NCI-H1694 (cell line): ENCODE results near the gene TRPM2.
"Not testable (repeated sequence)": the region's sequence is repeated elsewhere in the genome, so short reads cannot be mapped to it uniquely, and the experiment has no call there.

Source experiments
- DNase-seq: peaks from one replicate; lab custom pipeline; 2025; lab: John Stamatoyannopoulos, UW

The TRPM2 gene

DNA sequence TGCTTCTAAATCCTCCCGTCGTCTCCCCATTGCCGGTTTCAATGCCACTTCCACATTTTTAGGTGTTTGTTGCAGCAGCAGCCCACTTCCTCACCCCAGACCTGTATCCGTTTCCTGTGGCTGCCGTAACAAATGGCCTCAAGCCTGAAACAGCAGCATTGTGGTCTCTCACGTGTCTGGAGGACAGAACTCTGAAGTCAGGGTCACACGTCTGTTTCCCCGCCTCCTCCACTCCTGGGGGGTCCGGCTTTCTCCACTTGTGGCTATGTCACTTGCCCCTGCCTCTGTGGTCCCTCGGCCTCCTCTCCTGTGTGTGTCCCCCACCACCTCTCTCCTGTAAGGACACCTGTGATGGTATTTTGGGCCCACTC, 21.8 kb downstream of the TRPM2 start:
- DNase-seq: no peak

DNA sequence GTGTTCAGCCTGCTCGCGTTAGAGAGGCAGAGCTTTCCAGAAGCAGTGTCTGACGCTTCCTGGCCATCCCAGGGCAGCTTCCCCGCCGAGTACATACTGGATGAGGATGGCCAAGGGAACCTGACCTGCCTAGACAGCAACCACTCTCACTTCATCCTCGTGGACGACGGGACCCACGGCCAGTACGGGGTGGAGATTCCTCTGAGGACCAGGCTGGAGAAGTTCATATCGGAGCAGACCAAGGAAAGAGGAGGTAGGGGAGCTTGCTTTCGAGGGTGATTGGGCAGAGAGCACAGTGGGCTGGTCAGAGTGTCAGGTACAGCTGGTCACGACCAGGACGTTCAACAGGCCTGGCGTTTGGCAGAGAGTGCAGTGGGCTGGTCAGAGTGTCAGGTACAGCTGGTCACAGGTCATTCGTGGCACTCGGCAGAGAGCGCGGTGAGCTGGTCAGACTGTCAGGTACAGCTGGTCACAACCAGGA, 22.4 kb downstream of the TRPM2 start:
- no peak for DNase-seq

DNA sequence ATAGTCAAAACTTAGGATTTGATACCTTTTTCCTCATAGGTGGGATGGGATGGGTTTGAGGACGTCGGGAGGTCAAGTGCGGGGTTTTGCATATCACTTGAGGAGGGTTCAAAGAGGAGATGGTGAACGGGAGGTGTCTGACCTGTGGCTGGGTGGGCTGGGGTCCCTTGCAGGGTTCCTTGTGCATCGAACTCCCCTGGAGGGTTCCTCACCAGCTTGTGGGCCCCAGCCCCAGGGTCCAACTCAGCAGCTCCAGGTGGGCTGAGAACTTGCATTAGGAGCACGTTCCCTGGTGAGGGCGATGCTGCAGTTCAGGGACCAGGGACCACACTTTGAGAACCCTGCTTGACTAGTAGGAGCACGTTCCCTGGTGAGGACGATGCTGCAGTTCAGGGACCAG, 23.2 kb downstream of the TRPM2 start:
- no peak for DNase-seq

DNA sequence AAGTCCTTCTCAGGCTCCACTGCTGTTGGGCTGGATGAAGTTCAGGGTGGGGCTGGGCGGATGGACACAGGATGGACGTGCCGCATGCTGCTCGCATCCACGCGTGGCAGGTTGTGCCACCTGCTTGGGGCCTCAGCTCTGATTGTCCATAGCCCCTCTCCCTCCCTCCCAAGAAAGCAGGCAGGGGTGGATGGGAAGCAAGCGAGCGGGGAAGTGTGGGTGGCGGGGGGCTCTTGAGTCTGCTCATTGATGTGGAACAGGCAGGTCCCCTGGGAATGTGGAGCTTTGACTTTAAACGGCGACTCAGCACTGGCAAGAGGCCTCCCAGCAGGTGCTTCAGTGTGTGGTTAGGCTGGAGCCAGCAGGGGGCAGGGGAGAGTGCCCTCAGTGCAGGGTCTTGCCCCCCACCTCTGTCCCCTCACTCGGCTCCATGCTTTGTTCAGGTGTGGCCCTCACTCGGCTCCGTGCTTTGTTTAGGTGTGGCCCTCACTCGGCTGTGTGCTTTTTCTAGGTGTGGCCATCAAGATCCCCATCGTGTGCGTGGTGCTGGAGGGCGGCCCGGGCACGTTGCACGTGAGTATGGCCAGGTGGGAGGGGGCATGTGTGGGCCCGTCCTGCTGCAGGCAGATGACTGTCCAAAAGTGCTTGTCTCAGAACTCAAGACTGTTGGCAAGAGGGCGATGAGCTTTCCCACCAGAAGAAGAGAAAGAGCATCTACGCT, 23.9 kb downstream of the TRPM2 start:
- DNase-seq: no peak

DNA sequence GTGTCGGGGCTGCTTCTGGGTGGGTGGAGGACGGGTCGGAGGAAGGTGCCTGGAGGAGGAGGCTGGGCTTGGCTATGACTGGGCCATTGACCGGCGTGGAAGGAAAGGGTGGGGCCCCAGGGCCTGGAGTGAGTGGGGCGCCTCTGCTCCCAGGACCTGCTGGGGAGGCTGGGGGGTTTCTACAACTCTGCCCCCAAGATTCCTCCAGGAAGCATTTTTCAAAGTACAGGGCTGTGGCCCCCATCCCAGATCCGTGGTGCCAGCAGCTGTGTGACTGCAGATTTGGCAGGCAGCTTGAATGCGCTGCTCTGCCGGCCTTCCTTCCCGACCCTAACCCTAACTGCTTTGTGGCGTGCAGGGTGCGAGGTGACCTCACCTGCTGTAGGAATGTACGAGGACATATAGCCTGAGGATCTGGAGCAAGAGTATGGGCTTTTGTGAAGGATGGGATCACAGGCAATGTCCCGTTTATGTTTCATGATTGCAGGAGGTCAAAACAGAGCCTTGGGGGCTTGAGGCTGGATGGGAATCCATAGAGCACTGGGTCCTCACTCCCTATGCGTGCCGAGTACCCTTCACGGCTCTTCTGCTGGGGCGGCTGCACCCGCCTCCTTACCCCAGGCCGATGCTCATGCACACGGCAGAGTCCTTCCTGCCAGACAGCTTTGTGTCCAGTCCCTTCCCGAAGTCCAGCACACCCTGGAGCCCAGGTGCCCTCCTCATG, 24.7 kb downstream of the TRPM2 start:
- no peak for DNase-seq

DNA sequence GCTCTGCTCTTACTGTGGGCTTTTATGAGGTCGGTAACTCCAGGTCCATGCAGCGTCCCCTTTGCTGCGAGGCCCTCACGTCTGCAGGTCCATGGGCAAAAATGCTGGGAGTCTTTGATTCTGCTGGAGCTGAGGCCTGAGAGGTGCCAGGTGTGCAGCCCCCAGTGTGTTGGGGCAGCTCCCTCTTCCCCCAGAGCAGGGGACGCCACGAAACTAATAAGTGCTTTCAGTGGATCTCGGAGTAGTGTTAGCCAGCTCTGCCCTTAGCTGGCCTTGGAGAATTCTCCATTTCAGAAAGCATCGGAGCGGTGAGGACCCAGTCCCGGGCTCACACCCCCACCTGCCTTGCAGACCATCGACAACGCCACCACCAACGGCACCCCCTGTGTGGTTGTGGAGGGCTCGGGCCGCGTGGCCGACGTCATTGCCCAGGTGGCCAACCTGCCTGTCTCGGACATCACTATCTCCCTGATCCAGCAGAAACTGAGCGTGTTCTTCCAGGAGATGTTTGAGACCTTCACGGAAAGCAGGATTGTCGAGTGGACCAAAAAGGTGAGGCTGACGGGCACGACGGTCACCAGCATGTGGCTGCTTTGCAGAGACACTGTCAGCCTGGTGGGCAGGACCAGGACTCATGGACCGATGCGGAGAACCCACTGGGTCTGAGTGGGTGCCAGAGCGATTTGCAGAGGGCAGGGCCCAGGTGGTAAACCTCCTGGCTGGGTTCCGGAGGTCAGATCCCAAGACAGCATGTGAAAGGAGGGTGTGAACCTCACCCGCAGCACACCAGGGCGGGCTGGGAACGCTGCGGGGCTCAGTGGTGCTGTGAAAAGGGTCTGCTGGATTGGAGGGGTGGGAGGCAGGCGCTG, 25.5 kb downstream of the TRPM2 start:
- no peak for DNase-seq

DNA sequence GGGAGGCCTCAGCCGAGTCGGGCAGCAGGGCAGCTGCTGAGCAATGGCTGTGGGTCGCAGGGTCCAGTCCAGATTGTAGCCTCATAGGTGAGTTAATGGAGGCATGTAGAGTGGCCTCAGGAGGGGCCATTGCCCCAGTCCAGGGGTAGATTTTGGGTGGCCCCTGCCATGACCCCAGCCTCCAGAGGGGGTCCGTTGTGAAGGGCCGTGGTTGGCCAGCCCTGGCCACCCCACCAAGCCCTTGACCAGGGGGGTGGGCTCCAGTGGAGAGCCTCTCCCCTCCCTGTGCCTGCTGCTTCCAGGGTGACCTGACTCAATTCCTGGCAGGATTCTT, 26.1 kb downstream of the TRPM2 start:
- no peak for DNase-seq

DNA sequence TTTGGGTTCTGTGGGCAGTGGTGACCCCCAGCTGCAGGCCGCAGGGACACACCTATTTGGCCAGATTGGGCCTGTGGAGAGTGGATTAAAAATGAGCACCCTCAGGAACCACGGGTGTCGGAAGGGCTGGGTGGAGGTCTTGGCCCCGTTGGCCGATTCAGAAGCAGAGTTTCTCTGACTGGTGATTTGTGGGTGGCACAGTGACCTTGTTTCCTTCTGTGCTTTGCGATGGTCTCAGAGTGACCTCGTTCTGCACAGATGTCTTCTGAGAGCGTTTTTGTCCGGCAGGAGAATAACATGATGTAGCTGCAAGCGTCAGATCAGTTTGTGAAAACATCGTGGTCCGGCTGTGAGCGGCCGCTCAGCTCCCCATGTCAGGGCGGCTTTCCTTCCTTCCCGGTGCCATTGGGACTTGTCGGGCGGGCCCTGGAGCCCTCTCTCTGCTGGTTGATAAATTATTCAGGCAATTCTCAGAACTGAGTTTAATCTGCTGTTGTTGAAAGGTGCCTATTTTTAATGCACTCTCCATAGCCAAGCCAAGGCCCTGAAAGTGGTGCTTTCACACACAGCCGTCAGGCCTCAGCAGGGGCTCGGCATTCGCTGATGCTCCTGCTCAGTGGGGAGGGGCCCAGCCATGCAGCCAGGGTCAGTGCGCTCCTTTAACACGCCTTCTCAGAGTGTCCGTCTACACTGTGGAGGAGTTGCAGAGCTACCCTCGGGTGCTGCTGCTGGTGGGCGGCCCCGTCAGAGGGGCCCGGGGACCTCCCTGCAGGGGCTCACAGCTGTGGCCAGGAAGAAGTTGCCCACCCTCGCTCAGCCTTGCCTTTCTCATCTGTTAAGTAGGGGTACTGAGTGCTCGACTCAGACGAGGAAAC, 26.8 kb downstream of the TRPM2 start:
- DNase-seq: no peak

DNA sequence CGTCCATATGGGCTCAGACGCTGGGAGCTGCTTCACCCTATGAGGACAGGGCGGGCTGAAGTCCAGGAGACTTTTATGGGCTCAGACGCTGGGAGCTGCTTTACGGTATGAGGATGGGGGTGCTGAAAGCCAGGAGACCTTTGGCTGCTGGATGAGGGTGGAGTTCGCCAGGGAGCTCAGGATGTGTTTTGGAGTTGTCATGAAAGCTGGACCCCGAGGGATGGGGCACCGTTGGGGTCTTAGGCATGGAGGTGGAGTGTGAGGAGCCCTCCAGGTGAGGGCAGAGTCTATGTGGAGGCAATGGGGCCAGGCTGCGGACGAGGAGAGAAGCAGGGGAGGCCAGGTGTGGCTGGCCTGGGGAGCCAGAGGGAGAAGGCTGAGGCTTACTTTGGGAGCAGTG, 27.5 kb downstream of the TRPM2 start:
- no peak for DNase-seq

DNA sequence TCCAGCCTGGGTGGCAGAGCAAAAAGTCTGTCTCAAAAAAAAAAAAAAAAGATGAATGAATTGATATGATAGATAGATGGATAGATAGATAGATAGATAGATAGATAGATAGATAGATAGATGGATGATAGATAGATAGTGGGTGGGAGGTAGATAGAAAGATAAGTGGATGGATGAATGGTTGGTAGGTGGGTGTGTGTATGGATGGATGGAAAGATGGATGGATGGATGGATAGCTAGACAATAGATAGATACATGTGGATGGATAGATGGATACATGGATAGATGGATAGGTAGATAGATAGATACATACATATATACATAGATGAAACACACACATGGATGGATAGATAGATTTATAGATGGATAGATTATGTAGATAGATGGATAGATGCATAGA, 28.5 kb downstream of the TRPM2 start:
- no peak for DNase-seq

DNA sequence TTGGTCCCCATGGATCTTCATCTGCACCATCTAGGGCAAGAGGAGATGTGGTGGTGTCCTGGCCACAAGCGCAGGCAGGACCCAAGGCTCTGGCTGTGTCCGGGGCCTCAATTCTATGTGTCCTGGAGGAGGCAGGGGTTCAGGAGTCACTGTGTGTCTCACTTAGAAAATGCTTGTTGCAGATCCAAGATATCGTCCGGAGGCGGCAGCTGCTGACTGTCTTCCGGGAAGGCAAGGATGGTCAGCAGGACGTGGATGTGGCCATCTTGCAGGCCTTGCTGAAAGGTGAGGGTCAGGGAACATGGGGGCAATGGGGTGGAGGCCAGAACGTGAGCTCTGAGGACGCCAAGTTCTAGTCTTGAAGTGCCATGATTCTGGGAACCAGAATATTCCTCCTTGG, 29.1 kb downstream of the TRPM2 start:
- no peak for DNase-seq

DNA sequence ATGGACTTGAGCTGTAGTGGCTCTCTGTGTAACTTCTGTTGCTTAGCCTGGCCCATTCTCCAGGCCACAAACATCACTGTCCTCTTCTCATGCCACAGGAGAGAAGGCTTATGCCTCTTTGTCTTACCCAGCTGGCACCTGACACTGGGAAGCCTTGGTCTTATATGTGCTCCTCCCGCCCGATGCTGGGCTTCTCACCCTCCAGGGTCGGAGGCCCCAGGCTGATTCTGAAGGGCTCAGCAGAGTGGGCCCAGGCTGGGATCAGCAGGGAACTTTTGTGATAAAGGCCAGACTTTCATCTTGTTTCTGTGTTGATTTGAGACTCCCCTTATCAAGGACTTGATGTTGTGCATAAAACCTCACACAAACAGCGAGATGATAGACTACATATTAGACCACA, 29.8 kb downstream of the TRPM2 start:
- no peak for DNase-seq

DNA sequence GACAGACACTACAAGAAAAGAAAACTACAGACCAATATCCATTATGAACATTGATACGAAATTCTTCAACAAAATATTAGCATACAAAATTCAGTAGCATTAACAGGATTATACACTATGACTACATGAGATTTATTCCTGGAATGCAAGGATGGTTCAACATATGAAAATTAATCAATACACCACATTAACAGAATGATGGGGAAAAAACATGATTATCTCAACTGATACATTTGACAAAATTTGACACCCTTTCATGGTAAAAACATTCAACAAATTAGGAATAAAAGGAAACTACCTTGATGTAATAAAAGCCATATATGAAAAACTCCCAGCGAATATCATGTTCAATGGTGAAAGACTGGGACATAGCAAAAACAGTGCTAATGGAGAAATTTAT, 31.5 kb downstream of the TRPM2 start:
- no peak for DNase-seq

DNA sequence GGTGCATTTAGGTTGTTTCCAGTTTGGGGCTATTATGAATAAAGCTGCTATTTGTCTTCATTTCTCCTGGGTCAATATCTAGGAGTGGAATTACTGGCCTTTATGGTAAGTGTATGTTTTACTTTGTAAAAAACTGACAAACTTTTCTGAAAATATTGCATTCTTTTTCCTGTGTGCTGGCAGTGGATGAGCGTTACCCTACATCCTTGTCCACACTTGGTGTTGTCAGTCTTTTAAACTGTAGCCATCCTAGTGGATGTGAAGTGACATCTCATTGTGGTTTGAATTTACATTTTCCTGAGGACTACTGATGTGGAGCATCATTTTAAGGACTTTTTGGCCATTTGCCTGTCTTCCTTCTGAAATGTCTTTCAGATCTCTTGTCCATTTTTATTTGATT, 35.9 kb downstream of the TRPM2 start:
- no peak for DNase-seq

DNA sequence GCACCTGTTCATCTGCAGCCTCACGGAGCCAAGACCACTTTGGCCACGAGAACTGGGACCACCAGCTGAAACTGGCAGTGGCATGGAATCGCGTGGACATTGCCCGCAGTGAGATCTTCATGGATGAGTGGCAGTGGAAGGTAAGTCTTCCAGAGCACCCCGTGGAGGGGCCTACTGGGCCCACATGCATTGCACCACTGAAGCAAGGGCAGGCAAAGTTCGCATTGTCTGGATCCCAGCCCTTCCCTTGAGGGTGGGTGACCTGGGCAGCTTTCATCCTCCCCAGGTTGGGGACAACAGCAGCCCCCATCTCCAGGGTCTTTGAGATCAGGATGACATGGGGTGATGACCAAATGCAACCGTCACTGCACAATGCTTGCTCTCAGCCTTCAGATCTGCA, 37.5 kb downstream of the TRPM2 start:
- no peak for DNase-seq

DNA sequence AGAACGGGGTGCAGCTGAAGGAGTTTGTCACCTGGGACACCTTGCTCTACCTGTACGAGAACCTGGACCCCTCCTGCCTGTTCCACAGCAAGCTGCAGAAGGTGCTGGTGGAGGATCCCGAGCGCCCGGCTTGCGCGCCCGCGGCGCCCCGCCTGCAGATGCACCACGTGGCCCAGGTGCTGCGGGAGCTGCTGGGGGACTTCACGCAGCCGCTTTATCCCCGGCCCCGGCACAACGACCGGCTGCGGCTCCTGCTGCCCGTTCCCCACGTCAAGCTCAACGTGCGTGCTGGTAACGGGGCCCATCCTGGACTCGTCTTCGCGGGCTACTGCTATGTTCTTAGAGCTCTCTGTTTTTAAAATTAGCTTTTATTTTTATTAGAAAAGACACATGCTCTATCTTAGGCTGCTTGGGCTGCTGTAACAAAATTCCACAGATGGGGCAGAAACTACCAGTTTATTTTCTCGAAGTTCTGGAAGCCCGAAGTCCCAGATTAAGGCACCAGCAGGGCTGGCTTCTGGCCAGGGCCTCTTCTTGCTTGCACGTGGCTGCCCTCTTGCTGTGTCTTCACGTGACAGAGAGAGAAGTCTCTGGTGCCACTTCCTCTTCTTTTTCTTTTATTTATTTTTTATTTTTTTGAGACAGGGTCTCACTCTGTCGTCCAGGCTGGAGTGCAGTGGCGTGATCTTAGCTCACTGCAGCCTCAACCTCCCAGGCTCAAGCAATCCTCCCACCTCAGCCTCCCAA, 38.1 kb downstream of the TRPM2 start:
- DNase-seq: no peak

DNA sequence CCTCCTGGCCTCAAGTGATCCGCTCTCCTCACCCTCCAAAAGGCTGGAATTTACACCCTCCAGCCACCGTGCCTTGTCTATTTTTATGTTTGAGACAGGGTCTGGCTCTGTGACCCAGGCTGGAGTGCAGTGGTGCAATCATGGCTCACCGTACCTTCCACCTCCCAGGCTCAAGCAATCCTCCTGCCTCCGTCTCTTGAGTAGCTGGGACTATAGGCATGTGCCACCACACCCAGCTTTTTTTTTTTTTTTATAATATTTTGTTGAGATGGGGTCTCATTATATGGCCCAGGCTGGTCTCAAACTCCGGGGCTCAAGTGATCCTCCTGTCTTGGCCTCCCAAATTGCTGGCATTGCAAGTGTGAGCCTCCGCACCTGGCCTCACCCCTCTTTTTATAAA, 38.8 kb downstream of the TRPM2 start:
- DNase-seq: no peak

DNA sequence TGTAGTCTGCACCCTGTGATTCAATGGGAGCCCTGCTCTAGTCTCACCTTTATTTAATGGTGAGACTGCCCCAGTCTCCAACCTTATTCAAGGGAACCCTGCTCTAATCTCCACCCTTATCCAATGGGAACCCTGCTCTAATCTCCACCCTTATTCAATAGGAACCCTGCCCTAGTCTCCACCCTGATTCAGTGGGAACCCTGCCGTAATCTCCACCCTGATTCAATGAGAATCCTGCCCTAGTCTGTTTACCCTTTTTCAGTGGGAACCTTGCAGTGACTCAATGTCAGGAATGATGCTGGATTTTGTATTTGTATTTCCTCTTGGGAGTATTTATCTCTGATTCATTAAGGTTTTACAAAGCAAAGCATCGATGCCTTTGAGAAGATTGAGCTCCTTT, 39.5 kb downstream of the TRPM2 start:
- DNase-seq: no peak

DNA sequence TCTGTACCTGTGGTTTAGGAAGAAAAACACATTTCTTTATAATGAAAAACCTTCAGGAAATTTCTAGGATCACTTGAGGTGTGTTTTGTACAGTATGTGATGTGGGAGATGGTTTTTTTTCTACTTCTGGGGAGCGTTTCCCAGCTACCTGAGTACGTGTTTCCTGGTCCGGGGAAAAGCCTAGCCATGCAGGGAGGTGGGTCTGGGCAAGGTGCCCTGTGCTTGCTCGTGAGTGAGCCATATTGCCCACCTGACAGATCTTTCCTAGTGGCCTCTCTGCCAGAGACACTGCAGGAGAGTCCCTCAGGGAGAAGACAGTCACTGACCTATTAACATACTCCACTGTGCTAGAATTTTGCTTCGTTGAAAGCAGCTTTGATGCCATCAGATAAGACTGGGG, 41.3 kb downstream of the TRPM2 start:
- no peak for DNase-seq

DNA sequence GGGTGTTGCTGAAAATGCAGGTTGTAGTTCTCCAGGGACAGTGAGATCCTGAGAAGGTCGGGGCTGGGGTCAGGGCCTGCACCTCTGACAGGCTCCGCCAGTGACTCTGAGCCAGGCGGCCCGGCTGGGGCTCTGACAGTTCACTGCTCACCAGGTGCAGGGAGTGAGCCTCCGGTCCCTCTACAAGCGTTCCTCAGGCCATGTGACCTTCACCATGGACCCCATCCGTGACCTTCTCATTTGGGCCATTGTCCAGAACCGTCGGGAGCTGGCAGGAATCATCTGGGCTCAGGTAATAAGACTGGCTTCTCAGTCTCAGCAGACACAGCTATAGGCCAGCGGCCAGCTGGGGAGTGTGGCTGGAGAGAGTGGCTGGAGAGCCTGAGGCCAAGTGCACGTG, 41.8 kb downstream of the TRPM2 start:
- DNase-seq: no peak

DNA sequence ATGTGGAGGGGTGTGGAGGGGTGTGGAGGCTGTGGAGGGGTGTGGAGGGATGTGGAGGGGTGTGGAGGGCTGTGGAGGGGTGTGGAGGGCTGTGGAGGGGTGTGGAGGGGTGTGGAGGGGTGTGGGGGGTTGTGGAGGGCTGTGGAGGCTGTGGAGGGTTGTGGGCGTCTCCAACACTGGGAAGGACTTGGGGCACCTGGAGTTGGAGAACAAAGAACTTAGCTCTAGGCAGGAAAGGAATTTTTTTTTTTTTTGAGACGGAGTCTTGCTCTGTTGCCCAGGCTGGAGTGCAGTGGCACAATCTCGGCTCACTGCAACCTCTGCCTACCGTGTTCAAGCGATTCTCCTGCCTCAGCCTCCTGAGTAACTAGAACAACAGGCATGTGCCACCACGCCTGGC, 43.4 kb downstream of the TRPM2 start:
- DNase-seq: not testable (repeated sequence)
